PC-9 (cell line): ENCODE measurements around the gene PDE7B.

Source experiments
- CTCF ChIP-seq: fragments of 200-600 bp; sonication (generic); conservative IDR thresholded peaks from 2 replicates; pipeline ENCODE4 v1.6.1; 2017; ENCODE audit warnings: mixed run types, antibody characterized with exemption, mild to moderate bottlenecking, moderate library complexity
- EZH2 ChIP-seq: fragments of 200-600 bp; sonication (generic); IDR thresholded peaks from 2 replicates; pipeline ENCODE4 v1.8.0; 2017; ENCODE audit warnings: antibody characterized with exemption, low read depth

GRCh38 chr6:135814043-135814442 lies 37.5 kb upstream of the PDE7B start:
- TF ChIP-seq CTCF: no peak
- no peak for TF ChIP-seq EZH2
